Panc1 (cell line): Measurements from ENCODE around the gene ZNF700. TPM values are rescaled to one million over a fixed set of nuclear protein-coding genes. Genes with fewer than 3 reads are reported as not detected.
"Not testable (repeated sequence)": the region's sequence is repeated elsewhere in the genome, so short reads cannot be mapped to it uniquely, and the experiment has no call there.

ENCODE experiments used
- ATAC-seq: fragments of 200-7000 bp; cut with Tn5 transposase; 2 replicates; pipeline ENCODE4 v1.9.1; 2020; ENCODE audit warnings: mild to moderate bottlenecking, moderate library complexity
- BruUV-seq: library from RNA; stranded (reverse); fragments of 400-500 nt; replicated peaks from 2 replicates; lab custom pipeline; 2021; lab: Mats Ljungman, UMichigan
- CTCF ChIA-PET: fragments of 300-600 bp; sonication (Branson Sonifier 250); formaldehyde crosslinking; loops from one replicate; lab custom pipeline; 2022; ENCODE audit warnings: antibody characterized with exemption; lab: Charles Lee
- POLR2A ChIA-PET: fragments of 300-600 bp; sonication (Branson Sonifier 250); formaldehyde crosslinking; loops from one replicate; lab custom pipeline; 2022; ENCODE audit warnings: antibody characterized with exemption; lab: Charles Lee
- DNase-seq: peaks from one replicate; pipeline ENCODE4 v3.0.0-alpha.2; 2010; ENCODE audit warnings: low read depth, low spot score
- H3K27ac ChIP-seq: 2 replicates; pipeline ENCODE4 v1.5.1; 2011; ENCODE audit warnings: mild to moderate bottlenecking, low read length, inconsistent platforms
- H3K27me3 ChIP-seq: fragments of 200-500 bp; sonication (Bioruptor generic); 2 replicates; pipeline ENCODE4 v1.6.0; 2014; ENCODE audit warnings: low read length, inconsistent platforms; ENCODE audit not compliant: control insufficient read depth, insufficient read depth
- H3K36me3 ChIP-seq: fragments of 200-500 bp; sonication (Bioruptor generic); 2 replicates; pipeline ENCODE4 v1.5.1; 2014; ENCODE audit warnings: inconsistent platforms, mild to moderate bottlenecking, low read length, moderate library complexity; ENCODE audit not compliant: control insufficient read depth, insufficient read depth
- H3K4me1 ChIP-seq: 2 replicates; pipeline ENCODE4 v1.5.1; 2011; ENCODE audit warnings: inconsistent platforms, mild to moderate bottlenecking, low read length, moderate library complexity; ENCODE audit not compliant: control insufficient read depth, insufficient read depth
- H3K4me3 ChIP-seq, 2 experiments: 2 replicates each; pipeline ENCODE4 v1.5.1; 2011 to 2012; ENCODE audit warnings: low read depth in 2 of 2, low read length in 2 of 2, mild to moderate bottlenecking in 2 of 2, inconsistent platforms in 1 of 2, moderate library complexity in 1 of 2
- H3K9me3 ChIP-seq: fragments of 200-500 bp; sonication (Bioruptor generic); 2 replicates; pipeline ENCODE4 v1.5.1; 2014; ENCODE audit warnings: low read depth, mild to moderate bottlenecking, inconsistent platforms, low read length, moderate library complexity; ENCODE audit not compliant: control insufficient read depth, insufficient read depth
- POLR2AphosphoS5 ChIP-seq: IDR thresholded peaks from 2 replicates; pipeline ENCODE4 v1.6.1; 2012; ENCODE audit warnings: mild to moderate bottlenecking, low read depth, low read length, moderate library complexity
- REST ChIP-seq, 2 experiments: IDR thresholded peaks; 2 replicates each; pipeline ENCODE4 v1.6.1; 2011 to 2012; ENCODE audit warnings: low read depth in 2 of 2, control low read depth in 1 of 2, low read length in 1 of 2, mild to moderate bottlenecking in 1 of 2, moderate library complexity in 1 of 2; ENCODE audit not compliant: insufficient read depth in 1 of 2
- SIN3A ChIP-seq: IDR thresholded peaks from 2 replicates; pipeline ENCODE4 v1.6.1; 2012; ENCODE audit warnings: low read depth, mild to moderate bottlenecking, low read length, moderate library complexity, borderline replicate concordance; ENCODE audit not compliant: insufficient read depth
- TCF7L2 ChIP-seq: IDR thresholded peaks from 2 replicates; pipeline ENCODE4 v1.6.1; 2011; ENCODE audit warnings: mild to moderate bottlenecking, low read depth, low read length, inconsistent platforms
- in situ Hi-C: cut with HindIII; loops from 2 replicates; pipeline ENCODE4 v1.10.0; 2016; ENCODE audit warnings: low sequenced_read_pairs, low pct_unique_long_range_greater_than_20kb
- intact Hi-C: fragments of 100-400 bp; cut with micrococcal nuclease; formaldehyde crosslinking; loops from one replicate; pipeline ENCODE4 v1.10.0; 2022; ENCODE audit not compliant: unreplicated experiment
- total RNA-seq: library from RNA; stranded (reverse); gene quantifications from one replicate; pipeline ENCODE4 v1.2.1, GENCODE V29; 2021; ENCODE audit not compliant: unreplicated experiment
- TF ChIP-seq, protein P1 (sequence below): fragments of 450-650 bp; IDR thresholded peaks from 2 replicates; pipeline ENCODE4 v1.5.1; 2017; ENCODE audit warnings: mild to moderate bottlenecking

The ZNF700 gene
- total RNA-seq, 1 experiment from 2014 or later: 10.4 TPM

GRCh38 chr19:11921852-11922495 lies 2.9 kb upstream of the ZNF700 start:
- ChIA-PET POLR2A (no interaction called here), CTCF (interaction anchor here (0.6 to 1.1 kb wide), 2 partner anchors 124 to 1340 kb away, joined by 3 to 4 read pairs; no protein-coding TSS in a partner anchor)
- intact Hi-C loops: loop anchor here (10.0 kb wide), 1 partner anchor 63 kb away; no protein-coding TSS in a partner anchor

DNA sequence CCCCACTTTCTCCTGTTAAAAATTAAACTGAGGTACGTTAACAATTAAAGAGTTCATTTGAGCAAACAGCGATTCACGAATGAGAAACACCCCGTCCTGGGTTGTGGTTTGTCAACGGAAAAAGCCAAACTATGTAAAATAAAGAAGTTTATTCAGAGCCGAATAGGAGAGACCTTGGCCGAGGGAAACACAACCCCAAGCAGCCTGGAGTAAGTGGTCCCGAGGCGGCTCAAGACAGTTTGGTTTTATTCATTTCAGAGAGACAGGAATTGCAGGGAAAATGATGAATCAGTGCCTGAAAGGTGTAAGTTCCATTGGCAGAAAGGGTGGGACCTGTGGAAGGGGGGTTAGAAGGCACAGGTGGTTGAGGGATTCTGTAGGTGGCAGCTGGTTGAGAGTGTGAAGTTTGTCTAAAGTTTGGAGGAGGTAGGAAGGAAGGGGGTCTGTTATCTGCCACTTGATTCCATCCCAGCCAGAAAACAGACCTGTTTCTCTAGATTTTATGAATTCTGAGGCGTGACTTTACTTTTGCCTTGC lies 812 bp downstream of the ZNF700 start:
- DNase-seq, H3K36me3 ChIP-seq, H3K9me3 ChIP-seq, in situ Hi-C loops, BruUV-seq, CTCF ChIA-PET, POLR2A ChIA-PET, H3K27me3 ChIP-seq, ATAC-seq, H3K4me1 ChIP-seq: not testable (repeated sequence)
- peak overlapping the region; percentile 68 to 74 for H3K4me3 ChIP-seq
- intact Hi-C loops: loop anchor here (10.0 kb wide), 1 partner anchor 59 kb away; no protein-coding TSS in a partner anchor
- H3K27ac ChIP-seq: peak overlapping the region; percentile 85

More at GRCh38 chr19:11921852-11922495, 2.9 kb upstream of the ZNF700 start:
- no peaks in the 10 kb centered on the region for H3K4me1 ChIP-seq
- in situ Hi-C loops: no loop called here
- H3K9me3 ChIP-seq: no peaks in the 10 kb centered on the region
- no peak overlapping the region for H3K27ac ChIP-seq
- no peak for ATAC-seq
- TF ChIP-seq, protein P1, sequence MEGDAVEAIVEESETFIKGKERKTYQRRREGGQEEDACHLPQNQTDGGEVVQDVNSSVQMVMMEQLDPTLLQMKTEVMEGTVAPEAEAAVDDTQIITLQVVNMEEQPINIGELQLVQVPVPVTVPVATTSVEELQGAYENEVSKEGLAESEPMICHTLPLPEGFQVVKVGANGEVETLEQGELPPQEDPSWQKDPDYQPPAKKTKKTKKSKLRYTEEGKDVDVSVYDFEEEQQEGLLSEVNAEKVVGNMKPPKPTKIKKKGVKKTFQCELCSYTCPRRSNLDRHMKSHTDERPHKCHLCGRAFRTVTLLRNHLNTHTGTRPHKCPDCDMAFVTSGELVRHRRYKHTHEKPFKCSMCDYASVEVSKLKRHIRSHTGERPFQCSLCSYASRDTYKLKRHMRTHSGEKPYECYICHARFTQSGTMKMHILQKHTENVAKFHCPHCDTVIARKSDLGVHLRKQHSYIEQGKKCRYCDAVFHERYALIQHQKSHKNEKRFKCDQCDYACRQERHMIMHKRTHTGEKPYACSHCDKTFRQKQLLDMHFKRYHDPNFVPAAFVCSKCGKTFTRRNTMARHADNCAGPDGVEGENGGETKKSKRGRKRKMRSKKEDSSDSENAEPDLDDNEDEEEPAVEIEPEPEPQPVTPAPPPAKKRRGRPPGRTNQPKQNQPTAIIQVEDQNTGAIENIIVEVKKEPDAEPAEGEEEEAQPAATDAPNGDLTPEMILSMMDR: no peak
- TF ChIP-seq REST (IDR thresholded peaks at IDR 0.05; ENCODE audit: insufficient read depth in 1 of 2, low read depth in 2 of 2, low read length in 1 of 2): no peak
- TF ChIP-seq POLR2AphosphoS5: no peak
- no peak for TF ChIP-seq SIN3A
- no peak for TF ChIP-seq TCF7L2
- no TSS peak for BruUV-seq
- H3K36me3 ChIP-seq: no peaks in the 10 kb centered on the region; the same call in 1 of the 2 replicates
- H3K4me3 ChIP-seq: no peak overlapping the region
- DNase-seq: no peak
- no peaks in the 10 kb centered on the region for H3K27me3 ChIP-seq

GRCh38 chr19:11927227-11927626 lies 2.3 kb downstream of the ZNF700 start:
- no peaks in the 10 kb centered on the region for H3K27me3 ChIP-seq
- in situ Hi-C loops (no loop called here), intact Hi-C loops (loop anchor here (10.0 kb wide), 1 partner anchor 58 kb away; no protein-coding TSS in a partner anchor)
- H3K9me3 ChIP-seq: peaks cover 9% of the 10 kb centered on the region; the same call in 1 of the 2 replicates
- ATAC-seq (no peak), DNase-seq (no peak)
- no peak overlapping the region for H3K4me3 ChIP-seq
- no peak for TF ChIP-seq REST (IDR thresholded peaks at IDR 0.05; ENCODE audit: insufficient read depth in 1 of 2, low read depth in 2 of 2, low read length in 1 of 2)
- no peak for TF ChIP-seq POLR2AphosphoS5
- TF ChIP-seq, protein P1: no peak
- TF ChIP-seq SIN3A: no peak
- TF ChIP-seq TCF7L2: no peak
- ChIA-PET POLR2A (no interaction called here), CTCF (no interaction called here)
- no peaks in the 10 kb centered on the region for H3K4me1 ChIP-seq
- H3K27ac ChIP-seq: no peak overlapping the region
- no TSS peak for BruUV-seq
- H3K36me3 ChIP-seq: no peaks in the 10 kb centered on the region; the same call in 1 of the 2 replicates
